HG03378 (cell line): ENCODE data around the gene PGK2.
"Not testable (repeated sequence)": the region's sequence is repeated elsewhere in the genome, so short reads cannot be mapped to it uniquely, and the experiment has no call there.

Experiments used
- ATAC-seq: cut with Tn5 transposase; IDR thresholded peaks from one replicate; pipeline ENCODE4 v1.9.1; 2021; ENCODE audit warnings: mild to moderate bottlenecking, moderate library complexity; ENCODE audit not compliant: unreplicated experiment

PGK2 gene

GRCh38 chr6:49787176-49787575 lies at the start of gene PGK2:
Gene PGK2, minus strand, starts transcription at chr6:49787285. Its CDS starts 98 bp downstream, at chr6:49787187.
- no peak for ATAC-seq

- no peak for ATAC-seq
Measured at GRCh38 chr6:49835140-49835539, 48.1 kb upstream of the PGK2 start.

GRCh38 chr6:49833386-49833785 lies 46.3 kb upstream of the PGK2 start:
- no peak for ATAC-seq

DNA sequence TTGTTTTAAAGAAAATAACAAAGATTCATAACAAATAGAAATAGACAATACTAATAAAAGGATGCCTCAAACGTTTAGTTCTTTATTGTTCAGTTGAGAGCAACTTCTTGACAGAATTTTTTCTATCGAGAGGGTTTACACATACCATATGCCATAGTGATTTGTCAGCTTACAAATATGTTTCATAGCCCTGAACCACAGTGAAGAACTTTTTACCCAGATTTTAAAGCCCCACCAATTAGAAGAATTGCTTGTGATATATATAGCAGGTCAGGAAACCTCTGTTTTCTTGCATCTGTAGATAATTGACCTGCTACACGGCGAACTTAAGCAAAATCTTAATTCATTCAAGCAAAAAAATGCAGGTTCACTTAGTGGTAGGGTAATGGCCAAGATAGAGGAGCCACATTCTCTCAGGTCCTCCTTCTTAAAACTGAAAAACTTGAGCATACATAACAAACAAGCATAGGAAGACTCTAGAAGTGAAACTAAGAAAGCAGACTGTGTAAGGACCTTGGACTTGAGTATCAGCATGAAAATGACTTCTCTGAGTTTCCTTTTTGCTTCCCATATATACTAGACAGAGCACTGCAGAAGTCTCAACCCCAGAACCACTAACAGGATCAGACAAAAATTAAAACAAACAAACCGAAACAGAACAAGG lies 39.8 kb upstream of the PGK2 start:
- peak; percentile 95 for ATAC-seq

- no peak for ATAC-seq
Measured at GRCh38 chr6:49815166-49815565, 28.1 kb upstream of the PGK2 start.

GRCh38 chr6:49813248-49813647 lies 26.2 kb upstream of the PGK2 start:
- ATAC-seq, result no peak

- ATAC-seq, result no peak
Measured at GRCh38 chr6:49806145-49806544, 19.1 kb upstream of the PGK2 start.

- no peak for ATAC-seq
Measured at GRCh38 chr6:49805246-49805645, 18.2 kb upstream of the PGK2 start.

GRCh38 chr6:49801525-49801924 lies 14.4 kb upstream of the PGK2 start:
- ATAC-seq, result no peak

- no peak for ATAC-seq
Measured at GRCh38 chr6:49799090-49799489, 12.0 kb upstream of the PGK2 start.

- ATAC-seq, result not testable (repeated sequence)
Measured at GRCh38 chr6:49796842-49797455, 9.9 kb upstream of the PGK2 start.

- ATAC-seq, result no peak
Measured at GRCh38 chr6:49790341-49790740, 3.3 kb upstream of the PGK2 start.

DNA sequence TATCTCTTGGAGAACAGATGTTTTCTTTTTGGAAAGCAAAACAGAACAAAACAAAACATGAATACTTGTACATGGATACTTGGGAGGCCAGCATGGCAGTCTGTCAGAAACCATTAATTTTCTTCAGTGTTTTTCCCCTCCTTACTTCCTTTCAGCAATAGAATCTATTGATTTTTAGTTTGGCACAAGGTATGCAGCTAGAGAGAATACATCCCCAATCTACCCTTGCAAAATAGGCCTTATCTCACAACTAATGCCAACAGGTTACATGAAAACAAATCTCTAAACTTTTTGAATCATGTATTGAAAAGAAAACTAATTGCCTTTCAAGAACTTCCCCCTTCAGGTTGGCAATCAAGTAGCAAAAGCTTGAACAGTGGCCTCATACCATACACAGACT lies 2.8 kb downstream of the PGK2 start:
- ATAC-seq, result no peak

DNA sequence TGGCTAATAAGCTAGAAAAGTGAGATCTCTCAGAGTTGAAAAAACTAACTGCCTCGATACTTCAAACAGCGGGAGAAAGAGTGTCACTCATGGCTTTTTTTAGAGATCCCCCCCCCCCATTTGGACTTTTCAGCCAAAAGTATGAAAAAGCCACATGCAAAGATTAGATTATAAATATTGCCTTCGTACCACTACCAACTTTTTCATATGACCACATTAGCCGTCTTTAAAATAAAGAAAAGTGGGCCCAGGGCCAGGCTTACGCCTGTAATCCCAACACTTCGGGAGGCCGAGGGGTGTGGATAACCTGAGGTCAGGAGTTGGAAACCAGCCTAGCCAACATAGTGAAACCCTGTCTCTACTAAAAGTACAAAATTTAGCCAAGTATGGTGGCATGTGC lies 4.4 kb downstream of the PGK2 start:
- no peak for ATAC-seq

DNA sequence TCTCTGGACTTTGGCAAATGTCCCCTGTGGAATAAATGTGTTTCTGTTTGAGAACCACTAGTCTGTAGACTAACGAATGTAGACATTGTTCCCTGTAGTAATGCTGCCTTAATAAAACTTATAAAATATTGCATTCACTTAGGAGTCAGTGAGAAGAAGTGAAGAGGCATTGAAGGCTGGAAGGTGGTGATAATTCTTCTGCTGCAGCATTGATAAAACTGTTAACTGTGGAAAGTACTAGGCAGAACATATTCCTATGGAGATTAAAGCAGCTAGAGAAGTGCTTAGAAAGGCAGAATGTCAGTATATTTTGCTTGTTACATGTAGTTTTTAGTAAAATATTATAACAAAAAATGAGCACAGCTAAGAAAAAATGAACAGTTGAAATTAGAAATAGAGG lies 4.8 kb downstream of the PGK2 start:
- ATAC-seq, result no peak

GRCh38 chr6:49776444-49776843 lies 10.6 kb downstream of the PGK2 start:
- ATAC-seq, result no peak

GRCh38 chr6:49775043-49775442 lies 12.0 kb downstream of the PGK2 start:
- no peak for ATAC-seq

- no peak for ATAC-seq
Measured at GRCh38 chr6:49772285-49772684, 14.8 kb downstream of the PGK2 start.

DNA sequence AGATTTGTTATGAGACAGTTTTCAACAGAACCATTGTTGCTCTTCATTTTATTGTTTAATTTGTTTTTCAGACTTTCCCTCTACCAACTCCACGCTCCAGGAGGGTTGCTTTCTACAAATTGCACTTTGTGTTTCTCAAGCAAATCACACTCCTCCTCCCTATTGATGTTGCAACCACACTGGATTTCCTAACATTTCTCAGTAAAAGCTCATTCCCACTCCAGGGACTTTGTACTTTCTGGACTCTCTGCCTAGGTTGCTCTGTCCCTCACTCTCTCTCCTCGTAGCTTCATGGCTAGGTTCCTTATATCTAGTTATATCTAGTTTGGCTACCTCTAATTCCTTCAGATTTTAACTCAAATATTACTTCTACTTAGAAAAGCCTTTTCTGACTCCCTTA lies 20.3 kb downstream of the PGK2 start:
- no peak for ATAC-seq

DNA sequence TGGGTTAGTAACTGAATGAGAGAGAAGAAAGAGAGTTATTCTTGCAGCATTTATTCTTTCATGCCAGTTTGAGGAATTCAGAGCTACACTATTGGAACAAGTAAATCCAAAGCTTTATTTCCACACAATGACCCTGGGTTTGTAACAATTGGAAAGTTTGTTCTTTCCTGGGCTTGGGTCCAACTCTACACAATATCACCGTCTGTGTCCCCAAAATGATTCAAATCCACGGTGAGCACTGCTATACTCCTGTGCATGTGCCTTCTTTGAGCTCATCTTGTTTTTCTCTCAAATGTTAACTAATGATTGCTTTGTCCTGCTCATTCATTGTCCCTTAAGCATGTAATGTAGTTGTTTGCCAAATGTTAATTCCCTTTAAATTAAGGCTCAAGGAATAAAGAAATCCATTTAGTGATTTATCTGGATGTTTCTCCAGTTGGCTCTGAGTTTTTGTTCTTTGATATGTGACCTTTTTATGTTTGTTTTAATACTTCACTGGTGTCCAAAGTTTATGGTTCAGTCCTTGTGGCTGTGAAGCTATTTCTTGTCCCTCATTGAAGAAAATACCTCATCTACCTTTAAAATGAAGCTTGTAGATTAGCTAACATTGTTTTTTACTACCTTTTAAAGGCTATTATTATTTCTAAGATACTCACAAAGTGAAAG lies 22.4 kb downstream of the PGK2 start:
- ATAC-seq, result no peak

DNA sequence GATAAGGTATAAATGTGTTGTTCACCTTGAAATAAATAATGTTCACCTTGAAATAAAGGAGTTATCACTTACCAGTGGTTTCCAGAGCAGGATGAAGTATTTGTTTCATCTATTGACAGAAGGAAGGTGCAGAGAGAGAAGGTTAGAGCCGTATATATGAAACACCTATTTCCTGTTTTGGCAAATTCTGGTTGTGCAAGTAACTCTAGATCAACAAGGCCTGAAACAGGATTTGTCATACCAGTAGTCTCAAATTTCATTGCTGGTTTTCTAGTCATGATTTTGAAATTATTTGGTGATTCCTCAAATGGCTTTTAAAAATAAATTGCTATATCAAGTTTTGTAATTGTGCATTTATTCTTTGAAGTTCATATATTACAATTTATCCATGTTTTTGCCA lies 42.8 kb downstream of the PGK2 start, which contains the start of gene CRISP3:
Gene CRISP3 (minus strand): TSS at position 130 of the 400 bp plus-strand sequence. CDS start 21 bp downstream, at position 109.
- ATAC-seq, result no peak

DNA sequence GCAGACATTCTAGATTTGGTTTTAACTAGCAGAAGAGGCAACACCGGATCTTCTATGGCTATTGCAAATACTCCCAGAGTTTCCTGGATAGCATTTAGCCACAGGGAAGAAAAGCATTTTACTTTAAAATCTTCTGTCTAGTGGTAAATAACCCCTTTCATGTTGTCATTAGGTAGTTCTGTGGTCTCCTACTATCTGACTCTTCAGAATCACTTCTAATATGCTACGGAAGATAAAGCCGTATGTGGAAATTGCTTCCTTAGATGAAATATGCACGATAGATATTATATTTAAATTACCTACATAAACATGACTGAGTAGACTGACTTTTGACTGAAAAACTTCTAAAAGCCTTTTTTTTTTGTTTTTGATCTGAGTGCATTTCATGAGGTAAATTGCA lies 43.7 kb downstream of the PGK2 start:
- no peak for ATAC-seq
